ENCODE data around the gene MAMSTR.
"Not testable (repeated sequence)": the region's sequence is repeated elsewhere in the genome, so short reads cannot be mapped to it uniquely, and the experiment has no call there.

Gene MAMSTR

GRCh38 chr19:48695743-48696352, 23.7 kb downstream of the MAMSTR start, which contains the start of gene FUT2:
Gene FUT2 (plus strand): TSS chr19:48695971. CDS start chr19:48702957, 6,986 bp downstream.
- H3K4me3 ChIP-seq (replicated peaks; ENCODE audit: low read depth, low read length) = peak within 1 kb of the TSS; percentile 5
- TF ChIP-seq CTCF (IDR thresholded peaks at IDR 0.05; ENCODE audit: low read length, missing control alignments) = no peak
- no peak for DNase-seq (ENCODE audit: low read depth)

GRCh38 chr19:48693629-48694028, 25.9 kb downstream of the MAMSTR start:
- DNase-seq (ENCODE audit: low read depth); H3K4me3 ChIP-seq (replicated peaks; ENCODE audit: low read depth, low read length): not testable (repeated sequence)

- no peak for TF ChIP-seq CTCF (IDR thresholded peaks at IDR 0.05; ENCODE audit: low read length, missing control alignments)
- no peak for DNase-seq (ENCODE audit: low read depth)
- H3K4me3 ChIP-seq (replicated peaks; ENCODE audit: low read depth, low read length) = no peak overlapping the region
Observed at GRCh38 chr19:48689449-48689848, 30.1 kb downstream of the MAMSTR start.

GRCh38 chr19:48687776-48688175, 31.7 kb downstream of the MAMSTR start:
- DNase-seq (ENCODE audit: low read depth) = no peak
- H3K4me3 ChIP-seq (replicated peaks; ENCODE audit: low read depth, low read length) = no peak overlapping the region
- no peak for TF ChIP-seq CTCF (IDR thresholded peaks at IDR 0.05; ENCODE audit: low read length, missing control alignments)

- not testable (repeated sequence) for DNase-seq (ENCODE audit: low read depth); H3K4me3 ChIP-seq (replicated peaks; ENCODE audit: low read depth, low read length)
Observed at GRCh38 chr19:48686637-48687036, 32.9 kb downstream of the MAMSTR start.

- no peak for TF ChIP-seq CTCF (IDR thresholded peaks at IDR 0.05; ENCODE audit: low read length, missing control alignments)
- DNase-seq (ENCODE audit: low read depth) = no peak
- H3K4me3 ChIP-seq (replicated peaks; ENCODE audit: low read depth, low read length) = no peak overlapping the region
Observed at GRCh38 chr19:48686088-48686487, 33.4 kb downstream of the MAMSTR start.

GRCh38 chr19:48685583-48685982, 33.9 kb downstream of the MAMSTR start:
- DNase-seq (ENCODE audit: low read depth) = no peak
- H3K4me3 ChIP-seq (replicated peaks; ENCODE audit: low read depth, low read length) = no peak overlapping the region
- no peak for TF ChIP-seq CTCF (IDR thresholded peaks at IDR 0.05; ENCODE audit: low read length, missing control alignments)

GRCh38 chr19:48683349-48683748, 36.2 kb downstream of the MAMSTR start:
- TF ChIP-seq CTCF (IDR thresholded peaks at IDR 0.05; ENCODE audit: low read length, missing control alignments) = no peak
- no peak overlapping the region for H3K4me3 ChIP-seq (replicated peaks; ENCODE audit: low read depth, low read length)
- peak; percentile 57 for DNase-seq (ENCODE audit: low read depth)

Measured in fibroblast of pulmonary artery (primary cell).